HepG2 (cell line): Measurements from ENCODE around the gene ZNF84. TPM values are rescaled to one million over a fixed set of nuclear protein-coding genes. Genes with fewer than 3 reads are reported as not detected.
A peak's percentile ranks its signal among the peaks of the same experiment; 100 is the strongest.

Experiments used
- EHMT2 ChIP-seq: fragments of 200-600 bp; sonication (generic); IDR thresholded peaks from 2 replicates; pipeline ENCODE4 v1.7.0; 2017; ENCODE audit warnings: antibody characterized with exemption, low read depth, low read length, borderline replicate concordance
- FOXA1 ChIP-seq, 2 experiments: fragments of 450-650 bp in 1 of 2; sonication (generic) in 1 of 2; formaldehyde crosslinking in 1 of 2; IDR thresholded peaks; 2 replicates each; pipeline versions ENCODE4 v1.4.0 to v1.6.1; 2016 to 2020; ENCODE audit warnings: missing genetic modification reagents in 1 of 2
- FOXC1 ChIP-seq: sonication (generic); formaldehyde crosslinking; IDR thresholded peaks from 2 replicates; pipeline ENCODE4 v1.8.0; 2022; ENCODE audit warnings: mild to moderate bottlenecking, missing genetic modification reagents, borderline replicate concordance
- GATA4 ChIP-seq: sonication (generic); IDR thresholded peaks from 2 replicates; pipeline ENCODE4 v1.6.1; 2016; ENCODE audit warnings: antibody characterized with exemption, low read depth, borderline replicate concordance
- HCFC1 ChIP-seq: fragments of 150-350 bp; IDR thresholded peaks from 2 replicates; pipeline ENCODE4 v1.6.1; 2014; ENCODE audit warnings: low read depth, low read length
- POGZ ChIP-seq: sonication (generic); formaldehyde crosslinking; IDR thresholded peaks from 2 replicates; pipeline ENCODE4 v1.4.0; 2020; ENCODE audit warnings: mild to moderate bottlenecking, missing genetic modification reagents
- POLR2G ChIP-seq: fragments of 200-400 bp; formaldehyde crosslinking; IDR thresholded peaks from 2 replicates; pipeline ENCODE4 v1.6.1; 2018; ENCODE audit warnings: mild to moderate bottlenecking, low read depth, low read length, moderate library complexity
- PPARG ChIP-seq: conservative IDR thresholded peaks from 2 replicates; pipeline ENCODE4 v1.6.1; 2016; ENCODE audit warnings: missing biosample characterization, missing genetic modification reagents
- RAD21 ChIP-seq: fragments of 450-650 bp; formaldehyde crosslinking; IDR thresholded peaks from 2 replicates; pipeline ENCODE4 v1.5.0; 2020; ENCODE audit warnings: mild to moderate bottlenecking
- RXRB ChIP-seq: IDR thresholded peaks from 2 replicates; pipeline ENCODE4 v1.6.1; 2016; ENCODE audit warnings: borderline replicate concordance, missing genetic modification reagents, missing compliant biosample characterization
- SMAD3 ChIP-seq: sonication (generic); formaldehyde crosslinking; IDR thresholded peaks from 2 replicates; pipeline ENCODE4 v1.4.0; 2020; ENCODE audit warnings: missing genetic modification reagents
- SP1 ChIP-seq, 2 experiments: fragments of 450-650 bp in 1 of 2; sonication (generic) in 1 of 2; formaldehyde crosslinking in 1 of 2; IDR thresholded peaks; 2 replicates each; pipeline versions ENCODE4 v1.4.0 to v1.6.1; 2016 to 2020; ENCODE audit warnings: missing genetic modification reagents in 1 of 2
- SRSF4 ChIP-seq: fragments of 200-400 bp; formaldehyde crosslinking; IDR thresholded peaks from one replicate; pipeline ENCODE4 v1.6.1; 2018; ENCODE audit warnings: mild to moderate bottlenecking, low read depth, low read length, moderate library complexity; ENCODE audit not compliant: poor library complexity, severe bottlenecking
- TAF15 ChIP-seq: fragments of 200-400 bp; formaldehyde crosslinking; IDR thresholded peaks from one replicate; pipeline ENCODE4 v1.6.1; 2018; ENCODE audit warnings: mild to moderate bottlenecking, low read depth, low read length; ENCODE audit not compliant: poor library complexity, severe bottlenecking
- TOPORS ChIP-seq: sonication (generic); formaldehyde crosslinking; IDR thresholded peaks from 2 replicates; pipeline ENCODE4 v1.8.0; 2023; ENCODE audit warnings: mild to moderate bottlenecking, missing genetic modification reagents
- WIZ ChIP-seq: sonication (generic); formaldehyde crosslinking; IDR thresholded peaks from 2 replicates; pipeline ENCODE4 v1.5.1; 2020; ENCODE audit warnings: mild to moderate bottlenecking, missing genetic modification reagents
- ZFX ChIP-seq: sonication (generic); formaldehyde crosslinking; IDR thresholded peaks from 2 replicates; pipeline ENCODE4 v1.4.0; 2020; ENCODE audit warnings: mild to moderate bottlenecking, low read depth, missing genetic modification reagents, moderate library complexity
- ZNF143 ChIP-seq: sonication (generic); formaldehyde crosslinking; IDR thresholded peaks from 2 replicates; pipeline ENCODE4 v1.4.0; 2020; ENCODE audit warnings: missing genetic modification reagents
- ZNF431 ChIP-seq: sonication (generic); formaldehyde crosslinking; IDR thresholded peaks from 2 replicates; pipeline ENCODE4 v1.9.0; 2022; ENCODE audit warnings: missing genetic modification reagents, low read depth, mild to moderate bottlenecking, borderline replicate concordance
- ZNF562 ChIP-seq: sonication (generic); formaldehyde crosslinking; IDR thresholded peaks from 2 replicates; pipeline ENCODE4 v1.8.0; 2022; ENCODE audit warnings: missing genetic modification reagents, borderline replicate concordance
- ZNF619 ChIP-seq: sonication (generic); formaldehyde crosslinking; IDR thresholded peaks from 2 replicates; pipeline ENCODE4 v1.4.0; 2020; ENCODE audit warnings: mild to moderate bottlenecking, missing genetic modification reagents
- ZNF879 ChIP-seq: sonication (generic); formaldehyde crosslinking; IDR thresholded peaks from 2 replicates; pipeline ENCODE4 v1.8.1; 2023; ENCODE audit warnings: missing genetic modification reagents
- ZSCAN5A ChIP-seq: sonication (generic); formaldehyde crosslinking; IDR thresholded peaks from 2 replicates; pipeline ENCODE4 v1.8.0; 2022; ENCODE audit warnings: mild to moderate bottlenecking, missing genetic modification reagents, borderline replicate concordance
- polyA plus RNA-seq, 8 experiments: library from polyadenylated mRNA; depleted of rRNA in 3 of 8; stranded (reverse) in 7 of 8; unstranded in 1 of 8; fragments of >200 nt; fragmentation: Illumina TruSeq in 4 of 8; extraction: Trizol in 4 of 8; gene quantifications; 2 replicates each; pipeline versions ENCODE4 v1.2.1 to v1.2.3, GENCODE V29; 2011 to 2016; ENCODE audit warnings: low read depth in 4 of 8, missing spikeins in 1 of 8, mixed read lengths in 1 of 8; ENCODE audit not compliant: insufficient read depth in 1 of 8
- total RNA-seq, 5 experiments: library from RNA; depleted of rRNA; stranded (reverse); fragments of >200 nt; fragmentation: Illumina TruSeq; extraction: Trizol; gene quantifications; 2 replicates each; pipeline ENCODE4 v1.2.3, GENCODE V29; 2016; ENCODE audit warnings: low read depth in 1 of 5
- TF ChIP-seq, protein P1 (sequence below): IDR thresholded peaks from 2 replicates; pipeline ENCODE4 v1.6.1; 2016; ENCODE audit warnings: missing genetic modification reagents, missing compliant biosample characterization
- TF ChIP-seq, protein P2 (sequence below): sonication (generic); formaldehyde crosslinking; IDR thresholded peaks from 2 replicates; pipeline ENCODE4 v1.8.1; 2023; ENCODE audit warnings: missing genetic modification reagents, mild to moderate bottlenecking, borderline replicate concordance

ZNF84 gene
- total and polyA plus RNA-seq, 2 of the 13 experiments (the other 11 are each of a cell fraction or from before 2014, with no cell fraction given): 15.5 to 21.8 TPM

DNA sequence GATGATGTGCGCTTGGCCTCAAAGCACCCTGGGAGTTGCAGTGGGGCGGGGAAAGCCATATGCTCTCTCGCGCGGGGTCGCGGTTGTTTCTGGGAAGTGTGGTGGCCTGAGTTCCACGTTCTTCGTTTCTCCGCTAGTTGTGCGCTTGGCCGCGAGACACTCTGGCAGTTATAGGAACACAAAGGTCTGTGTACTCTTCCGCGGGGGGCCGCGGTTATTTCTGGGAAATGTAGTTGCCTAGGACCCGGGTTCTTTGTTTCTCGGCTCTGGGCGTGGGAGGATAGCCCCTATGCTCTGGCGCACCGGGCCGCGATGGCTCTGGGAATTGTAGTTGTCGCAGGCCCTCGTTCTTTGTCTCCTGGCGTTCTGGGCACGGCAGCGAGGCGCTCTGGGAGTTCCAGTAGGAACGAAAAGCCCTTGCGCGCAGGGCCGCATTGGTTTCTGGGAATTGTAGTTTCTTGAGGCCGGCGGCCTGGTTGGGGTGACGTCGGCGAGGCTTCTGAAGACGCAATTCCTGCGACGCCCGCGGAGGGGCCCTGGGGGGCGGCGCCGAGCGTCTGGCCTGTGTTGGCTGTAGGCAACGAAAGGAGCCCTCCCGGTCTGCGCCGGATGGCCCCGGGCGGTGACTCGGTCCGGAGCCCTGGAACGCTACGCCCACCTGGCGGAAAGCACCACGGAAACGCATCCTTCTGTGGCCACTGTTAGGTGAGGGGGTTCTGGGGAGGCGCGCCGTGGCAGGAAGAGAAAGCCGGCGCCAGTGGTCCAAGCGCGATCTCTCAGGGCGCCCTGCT lies 43.3 kb downstream of the ZNF84 start, which contains the start of gene ZNF140 (continued):
- TF ChIP-seq RAD21 (peak; percentile 47), EHMT2 (no peak), ZFX (peak; percentile 84), ZNF143 (CRISPR knock-in tag) (peak; percentile 87), POLR2G (peak; percentile 80), SRSF4 (no peak), ZNF431 (CRISPR knock-in tag) (0 out of 2 replicates have a peak, but pooled peaks have one; percentile 16), ZSCAN5A (CRISPR knock-in tag) (no peak), ZNF879 (CRISPR knock-in tag) (no peak), WIZ (CRISPR knock-in tag) (0 out of 2 replicates have a peak, but pooled peaks have one; percentile 45), TAF15 (peak; percentile 31), ZNF619 (CRISPR knock-in tag) (no peak), POGZ (CRISPR knock-in tag) (peak; percentile 7), PPARG (CRISPR knock-in tag) (no peak), GATA4 (0 out of 2 replicates have a peak, but pooled peaks have one; percentile 56), ZNF562 (CRISPR knock-in tag) (no peak), HCFC1 (peak; percentile 87), SMAD3 (CRISPR knock-in tag) (0 out of 2 replicates have a peak, but pooled peaks have one; percentile 61), RXRB (CRISPR knock-in tag) (no peak; the same call in 1 of the 2 replicates), FOXA1 (IDR thresholded peaks at IDR 0.05) (no peak), FOXA1 (CRISPR knock-in tag; IDR thresholded peaks at IDR 0.05) (no peak), FOXC1 (no peak), SP1 (IDR thresholded peaks at IDR 0.05) (no peak), SP1 (CRISPR knock-in tag; IDR thresholded peaks at IDR 0.05) (peak; percentile 40; the same call in 1 of the 2 replicates), TOPORS (CRISPR knock-in tag) (no peak)
- TF ChIP-seq, protein P1, sequence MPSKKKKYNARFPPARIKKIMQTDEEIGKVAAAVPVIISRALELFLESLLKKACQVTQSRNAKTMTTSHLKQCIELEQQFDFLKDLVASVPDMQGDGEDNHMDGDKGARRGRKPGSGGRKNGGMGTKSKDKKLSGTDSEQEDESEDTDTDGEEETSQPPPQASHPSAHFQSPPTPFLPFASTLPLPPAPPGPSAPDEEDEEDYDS (CRISPR knock-in tag): peak; percentile 11; the same call in 1 of the 2 replicates
- TF ChIP-seq, protein P2, sequence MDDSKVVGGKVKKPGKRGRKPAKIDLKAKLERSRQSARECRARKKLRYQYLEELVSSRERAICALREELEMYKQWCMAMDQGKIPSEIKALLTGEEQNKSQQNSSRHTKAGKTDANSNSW (CRISPR knock-in tag): 0 out of 2 replicates have a peak, but pooled peaks have one; percentile 43
